Keratinocyte (primary cell): ENCODE measurements around the gene APBB1.

Source experiments
- CTCF ChIP-seq, 3 experiments: IDR thresholded peaks in 1 of 3; conservative IDR thresholded peaks in 1 of 3; optimal IDR thresholded peaks in 1 of 3; 2 replicates in 2 of 3; 3 replicates in 1 of 3; pipeline versions ENCODE3 to v1.5.1; 2011; ENCODE audit warnings: low read length in 3 of 3, mild to moderate bottlenecking in 3 of 3, moderate library complexity in 2 of 3, control low read depth in 1 of 3, inconsistent platforms in 1 of 3; ENCODE audit not compliant: insufficient read depth in 2 of 3; ENCODE audit errors: extremely low read depth in 1 of 3
- EZH2 ChIP-seq: IDR thresholded peaks from one replicate; pipeline ENCODE4 v1.6.1; 2012; ENCODE audit warnings: inconsistent platforms, mild to moderate bottlenecking, low read length, moderate library complexity

GRCh38 chr11:6442441-6442840 is 23.5 kb upstream of the APBB1 start:
- TF ChIP-seq CTCF (optimal IDR thresholded peaks at IDR 0.05 in 1 of 3, IDR thresholded peaks at IDR 0.05 in 1 of 3, conservative IDR thresholded peaks at IDR 0.05 in 1 of 3; ENCODE audit: extremely low read depth in 1 of 3, insufficient read depth in 2 of 3, low read length in 3 of 3) (no peak), EZH2 (no peak)
